ENCODE data around the gene PCP2. TPM values are rescaled to one million over a fixed set of nuclear protein-coding genes. Genes with fewer than 3 reads are reported as not detected.

Gene PCP2
- total and polyA plus RNA-seq, 2 of the 13 experiments (the other 11 are each of a cell fraction or from before 2014, with no cell fraction given) = 0.62 TPM; not detected in 1

DNA sequence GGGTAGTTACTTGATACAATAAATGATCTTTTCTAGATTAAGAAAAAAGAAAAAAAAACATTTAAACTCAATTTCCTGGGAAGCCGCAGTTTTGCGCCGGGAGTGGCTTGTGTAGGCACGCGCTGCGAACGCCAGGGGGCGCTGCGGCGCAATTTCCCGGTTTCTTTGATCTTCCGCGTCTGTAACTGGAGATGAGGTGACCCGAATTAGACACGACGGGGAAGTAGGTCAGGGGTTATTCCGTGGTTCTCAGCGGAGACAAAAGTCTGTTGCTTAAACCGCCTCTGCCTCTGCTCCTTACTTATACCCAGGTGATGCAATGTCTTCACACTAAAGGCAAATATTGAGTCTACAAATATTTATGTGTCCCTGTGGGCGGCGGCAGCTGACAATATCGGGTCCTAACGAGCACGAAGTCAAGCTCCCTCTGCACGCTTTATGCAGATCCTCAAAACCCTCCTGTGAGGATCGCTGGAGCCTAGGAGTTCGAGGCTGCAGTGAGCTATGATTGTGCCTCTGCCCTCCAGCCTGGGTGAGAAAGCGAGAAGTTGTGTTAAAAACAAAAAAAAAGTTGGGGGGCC lies 18.6 kb upstream of the PCP2 start (continued):
- TF ChIP-seq, protein P1, sequence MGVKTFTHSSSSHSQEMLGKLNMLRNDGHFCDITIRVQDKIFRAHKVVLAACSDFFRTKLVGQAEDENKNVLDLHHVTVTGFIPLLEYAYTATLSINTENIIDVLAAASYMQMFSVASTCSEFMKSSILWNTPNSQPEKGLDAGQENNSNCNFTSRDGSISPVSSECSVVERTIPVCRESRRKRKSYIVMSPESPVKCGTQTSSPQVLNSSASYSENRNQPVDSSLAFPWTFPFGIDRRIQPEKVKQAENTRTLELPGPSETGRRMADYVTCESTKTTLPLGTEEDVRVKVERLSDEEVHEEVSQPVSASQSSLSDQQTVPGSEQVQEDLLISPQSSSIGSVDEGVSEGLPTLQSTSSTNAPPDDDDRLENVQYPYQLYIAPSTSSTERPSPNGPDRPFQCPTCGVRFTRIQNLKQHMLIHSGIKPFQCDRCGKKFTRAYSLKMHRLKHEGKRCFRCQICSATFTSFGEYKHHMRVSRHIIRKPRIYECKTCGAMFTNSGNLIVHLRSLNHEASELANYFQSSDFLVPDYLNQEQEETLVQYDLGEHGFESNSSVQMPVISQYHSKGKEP (CRISPR knock-in tag; IDR thresholded peaks at IDR 0.05) = no peak
- TF ChIP-seq TGIF2 (CRISPR knock-in tag; IDR thresholded peaks at IDR 0.05) (no peak), ZNF343 (CRISPR knock-in tag; IDR thresholded peaks at IDR 0.05) (0 out of 2 replicates have a peak, but pooled peaks have one; percentile 29), ZBTB7A (CRISPR knock-in tag; IDR thresholded peaks at IDR 0.05) (no peak), RFXANK (CRISPR knock-in tag; IDR thresholded peaks at IDR 0.05) (no peak), SOX5 (CRISPR knock-in tag; IDR thresholded peaks at IDR 0.05; ENCODE audit: borderline replicate concordance) (peak; percentile 87), TMF1 (CRISPR knock-in tag; IDR thresholded peaks at IDR 0.05; ENCODE audit: low read depth) (no peak), FOXP1 (IDR thresholded peaks at IDR 0.05) (no peak), FOXP1 (CRISPR knock-in tag; IDR thresholded peaks at IDR 0.05) (peak; percentile 90), ZBTB40 (IDR thresholded peaks at IDR 0.05) (no peak), ZBTB40 (CRISPR knock-in tag; IDR thresholded peaks at IDR 0.05) (peak; percentile 67; the same call in 1 of the 2 replicates), ATF1 (CRISPR knock-in tag; IDR thresholded peaks at IDR 0.05) (peak; percentile 64; the same call in 1 of the 2 replicates), DPF2 (CRISPR knock-in tag; IDR thresholded peaks at IDR 0.05; ENCODE audit: borderline replicate concordance, low read depth) (no peak), GATAD2A (CRISPR knock-in tag; IDR thresholded peaks at IDR 0.05) (peak; percentile 96), PHF21A (CRISPR knock-in tag; IDR thresholded peaks at IDR 0.05) (peak; percentile 92), THAP11 (CRISPR knock-in tag; IDR thresholded peaks at IDR 0.05) (peak; percentile 84)
- TF ChIP-seq, protein P2, sequence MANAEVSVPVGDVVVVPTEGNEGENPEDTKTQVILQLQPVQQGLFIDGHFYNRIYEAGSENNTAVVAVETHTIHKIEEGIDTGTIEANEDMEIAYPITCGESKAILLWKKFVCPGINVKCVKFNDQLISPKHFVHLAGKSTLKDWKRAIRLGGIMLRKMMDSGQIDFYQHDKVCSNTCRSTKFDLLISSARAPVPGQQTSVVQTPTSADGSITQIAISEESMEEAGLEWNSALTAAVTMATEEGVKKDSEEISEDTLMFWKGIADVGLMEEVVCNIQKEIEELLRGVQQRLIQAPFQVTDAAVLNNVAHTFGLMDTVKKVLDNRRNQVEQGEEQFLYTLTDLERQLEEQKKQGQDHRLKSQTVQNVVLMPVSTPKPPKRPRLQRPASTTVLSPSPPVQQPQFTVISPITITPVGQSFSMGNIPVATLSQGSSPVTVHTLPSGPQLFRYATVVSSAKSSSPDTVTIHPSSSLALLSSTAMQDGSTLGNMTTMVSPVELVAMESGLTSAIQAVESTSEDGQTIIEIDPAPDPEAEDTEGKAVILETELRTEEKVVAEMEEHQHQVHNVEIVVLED (CRISPR knock-in tag; IDR thresholded peaks at IDR 0.05; ENCODE audit: borderline replicate concordance) = peak; percentile 54; the same call in 1 of the 2 replicates
- TF ChIP-seq, protein P3, sequence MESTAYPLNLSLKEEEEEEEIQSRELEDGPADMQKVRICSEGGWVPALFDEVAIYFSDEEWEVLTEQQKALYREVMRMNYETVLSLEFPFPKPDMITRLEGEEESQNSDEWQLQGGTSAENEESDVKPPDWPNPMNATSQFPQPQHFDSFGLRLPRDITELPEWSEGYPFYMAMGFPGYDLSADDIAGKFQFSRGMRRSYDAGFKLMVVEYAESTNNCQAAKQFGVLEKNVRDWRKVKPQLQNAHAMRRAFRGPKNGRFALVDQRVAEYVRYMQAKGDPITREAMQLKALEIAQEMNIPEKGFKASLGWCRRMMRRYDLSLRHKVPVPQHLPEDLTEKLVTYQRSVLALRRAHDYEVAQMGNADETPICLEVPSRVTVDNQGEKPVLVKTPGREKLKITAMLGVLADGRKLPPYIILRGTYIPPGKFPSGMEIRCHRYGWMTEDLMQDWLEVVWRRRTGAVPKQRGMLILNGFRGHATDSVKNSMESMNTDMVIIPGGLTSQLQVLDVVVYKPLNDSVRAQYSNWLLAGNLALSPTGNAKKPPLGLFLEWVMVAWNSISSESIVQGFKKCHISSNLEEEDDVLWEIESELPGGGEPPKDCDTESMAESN (CRISPR knock-in tag; conservative IDR thresholded peaks at IDR 0.05) = peak; percentile 79
